PFSK-1 (cell line): Measurements from ENCODE around the gene MSANTD2.

Source experiments
- POLR2AphosphoS5 ChIP-seq: IDR thresholded peaks from 2 replicates; pipeline ENCODE4 v1.6.1; 2012; ENCODE audit warnings: low read depth, mild to moderate bottlenecking, control low read depth, low read length, moderate library complexity
- SIN3A ChIP-seq: IDR thresholded peaks from 2 replicates; pipeline ENCODE4 v1.6.1; 2012; ENCODE audit warnings: mild to moderate bottlenecking, low read length, moderate library complexity, borderline replicate concordance; ENCODE audit not compliant: insufficient read depth
- TAF1 ChIP-seq: IDR thresholded peaks from 2 replicates; pipeline ENCODE4 v1.6.1; 2012; ENCODE audit warnings: low read length, control low read depth, borderline replicate concordance; ENCODE audit not compliant: insufficient read depth
- TF ChIP-seq, protein P1 (sequence below), 2 experiments: IDR thresholded peaks; 2 replicates each; pipeline versions ENCODE4 v1.6.1 to v1.8.0; 2011 to 2012; ENCODE audit warnings: low read depth in 2 of 2, low read length in 2 of 2, control low read depth in 1 of 2, inconsistent platforms in 1 of 2, mild to moderate bottlenecking in 1 of 2, moderate library complexity in 1 of 2; ENCODE audit not compliant: insufficient read depth in 1 of 2

DNA sequence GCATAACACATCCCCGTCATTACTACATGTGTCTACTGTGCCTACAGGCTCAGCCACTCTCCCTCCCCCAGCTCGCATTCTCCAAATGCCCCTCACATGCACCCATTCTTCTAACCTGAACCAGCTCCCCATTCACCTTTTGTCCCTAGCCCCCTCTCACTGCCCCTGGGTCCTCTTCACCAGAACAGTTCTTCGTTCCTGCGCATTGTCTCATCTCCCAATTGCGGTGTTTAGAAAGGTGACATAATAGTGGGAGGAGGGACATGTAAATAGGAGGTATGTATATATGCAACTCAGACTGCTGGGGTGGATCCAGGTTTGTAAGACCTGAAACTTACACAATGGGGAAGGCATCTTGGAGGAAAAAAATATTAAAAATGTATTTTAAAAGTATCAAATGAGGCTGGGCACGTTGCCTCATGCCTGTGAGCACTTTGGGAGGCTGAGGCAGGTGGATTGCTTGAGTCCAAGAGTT, 43.4 kb downstream of the MSANTD2 start:
- TF ChIP-seq, protein P1, sequence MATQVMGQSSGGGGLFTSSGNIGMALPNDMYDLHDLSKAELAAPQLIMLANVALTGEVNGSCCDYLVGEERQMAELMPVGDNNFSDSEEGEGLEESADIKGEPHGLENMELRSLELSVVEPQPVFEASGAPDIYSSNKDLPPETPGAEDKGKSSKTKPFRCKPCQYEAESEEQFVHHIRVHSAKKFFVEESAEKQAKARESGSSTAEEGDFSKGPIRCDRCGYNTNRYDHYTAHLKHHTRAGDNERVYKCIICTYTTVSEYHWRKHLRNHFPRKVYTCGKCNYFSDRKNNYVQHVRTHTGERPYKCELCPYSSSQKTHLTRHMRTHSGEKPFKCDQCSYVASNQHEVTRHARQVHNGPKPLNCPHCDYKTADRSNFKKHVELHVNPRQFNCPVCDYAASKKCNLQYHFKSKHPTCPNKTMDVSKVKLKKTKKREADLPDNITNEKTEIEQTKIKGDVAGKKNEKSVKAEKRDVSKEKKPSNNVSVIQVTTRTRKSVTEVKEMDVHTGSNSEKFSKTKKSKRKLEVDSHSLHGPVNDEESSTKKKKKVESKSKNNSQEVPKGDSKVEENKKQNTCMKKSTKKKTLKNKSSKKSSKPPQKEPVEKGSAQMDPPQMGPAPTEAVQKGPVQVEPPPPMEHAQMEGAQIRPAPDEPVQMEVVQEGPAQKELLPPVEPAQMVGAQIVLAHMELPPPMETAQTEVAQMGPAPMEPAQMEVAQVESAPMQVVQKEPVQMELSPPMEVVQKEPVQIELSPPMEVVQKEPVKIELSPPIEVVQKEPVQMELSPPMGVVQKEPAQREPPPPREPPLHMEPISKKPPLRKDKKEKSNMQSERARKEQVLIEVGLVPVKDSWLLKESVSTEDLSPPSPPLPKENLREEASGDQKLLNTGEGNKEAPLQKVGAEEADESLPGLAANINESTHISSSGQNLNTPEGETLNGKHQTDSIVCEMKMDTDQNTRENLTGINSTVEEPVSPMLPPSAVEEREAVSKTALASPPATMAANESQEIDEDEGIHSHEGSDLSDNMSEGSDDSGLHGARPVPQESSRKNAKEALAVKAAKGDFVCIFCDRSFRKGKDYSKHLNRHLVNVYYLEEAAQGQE (IDR thresholded peaks at IDR 0.05; ENCODE audit: insufficient read depth in 1 of 2, low read depth in 2 of 2, low read length in 2 of 2) = no peak
- TF ChIP-seq POLR2AphosphoS5 = no peak
- no peak for TF ChIP-seq TAF1
- no peak for TF ChIP-seq SIN3A
